CD14-positive monocyte (primary cell): Measurements from ENCODE around the gene SHROOM3. TPM values are rescaled to one million over a fixed set of nuclear protein-coding genes. Genes with fewer than 3 reads are reported as not detected.
"Not testable (repeated sequence)": the region's sequence is repeated elsewhere in the genome, so short reads cannot be mapped to it uniquely, and the experiment has no call there.

ENCODE experiments used
- DNase-seq, 3 donors: peaks; one replicate each; pipeline ENCODE4 v3.0.0-alpha.2; 2011 to 2022
- H2AFZ ChIP-seq: 2 replicates; pipeline ENCODE4 v1.6.0; 2012; ENCODE audit warnings: mild to moderate bottlenecking, low read depth, low read length, inconsistent platforms; ENCODE audit not compliant: insufficient read depth, poor library complexity, severe bottlenecking
- H3K27ac ChIP-seq, 2 donors: 1 replicate in 1 of 2; 2 replicates in 1 of 2; pipeline ENCODE4 v1.5.1; 2012 to 2013; ENCODE audit warnings: low read length in 2 of 2, control low read depth in 1 of 2, inconsistent platforms in 1 of 2, low read depth in 1 of 2, mild to moderate bottlenecking in 1 of 2
- H3K27me3 ChIP-seq, 2 donors: one replicate each; pipeline versions ENCODE4 v1.6.0 to v1.6.1; 2011 to 2013; ENCODE audit warnings: low read length in 2 of 2; ENCODE audit not compliant: control insufficient read depth in 2 of 2, insufficient read depth in 2 of 2
- H3K36me3 ChIP-seq, 2 donors: replicated peaks in 1 of 2; 1 replicate in 1 of 2; 2 replicates in 1 of 2; pipeline versions ENCODE4 v1.5.1 to v1.6.1; 2012 to 2013; ENCODE audit warnings: low read length in 2 of 2, control low read depth in 1 of 2, inconsistent platforms in 1 of 2, mild to moderate bottlenecking in 1 of 2; ENCODE audit not compliant: insufficient read depth in 2 of 2, control insufficient read depth in 1 of 2
- H3K4me1 ChIP-seq, 2 donors: 1 replicate in 1 of 2; 2 replicates in 1 of 2; pipeline versions ENCODE4 v1.5.1 to v1.6.1; 2012 to 2013; ENCODE audit warnings: low read length in 2 of 2, control low read depth in 1 of 2, inconsistent platforms in 1 of 2, mild to moderate bottlenecking in 1 of 2, moderate library complexity in 1 of 2; ENCODE audit not compliant: insufficient read depth in 2 of 2, control insufficient read depth in 1 of 2
- H3K4me2 ChIP-seq: replicated peaks from 2 replicates; pipeline ENCODE3; 2012; ENCODE audit warnings: low read length, moderate library complexity, mild to moderate bottlenecking; ENCODE audit not compliant: poor library complexity, severe bottlenecking; ENCODE audit errors: extremely low read depth
- H3K4me3 ChIP-seq, 3 experiments: fragments of 200-600 bp in 1 of 3; sonication (generic) in 1 of 3; replicated peaks in 1 of 3; 1 replicate in 2 of 3; 2 replicates in 1 of 3; pipeline ENCODE4 v1.5.1; 2011 to 2013; ENCODE audit warnings: low read length in 3 of 3, mild to moderate bottlenecking in 3 of 3, control low read depth in 2 of 3, low read depth in 2 of 3, inconsistent platforms in 1 of 3, moderate library complexity in 1 of 3
- H3K79me2 ChIP-seq: 2 replicates; pipeline ENCODE4 v1.6.0; 2012; ENCODE audit warnings: mild to moderate bottlenecking, control low read depth, inconsistent platforms, low read length, moderate library complexity; ENCODE audit not compliant: insufficient read depth
- H3K9ac ChIP-seq: 2 replicates; pipeline ENCODE4 v1.6.0; 2017; ENCODE audit warnings: low read length, mild to moderate bottlenecking; ENCODE audit not compliant: insufficient read depth, poor library complexity, severe bottlenecking
- H3K9me3 ChIP-seq, 2 donors: replicated peaks in 1 of 2; 1 replicate in 1 of 2; 2 replicates in 1 of 2; pipeline versions ENCODE4 v1.5.1 to v1.6.1; 2012 to 2013; ENCODE audit warnings: low read length in 2 of 2, control low read depth in 1 of 2; ENCODE audit not compliant: control insufficient read depth in 1 of 2, insufficient read depth in 1 of 2
- H4K20me1 ChIP-seq: 2 replicates; pipeline ENCODE4 v1.6.0; 2012; ENCODE audit warnings: mild to moderate bottlenecking, low read length, control low read depth, moderate library complexity; ENCODE audit not compliant: insufficient read depth
- H3K27ac Mint-ChIP-seq, 7 donors: one replicate each; pipeline ENCODE4 v1.8.0; 2020; ENCODE audit warnings: mild to moderate bottlenecking in 7 of 7, mixed read lengths in 7 of 7, moderate library complexity in 6 of 7, inconsistent platforms in 2 of 7
- H3K27me3 Mint-ChIP-seq, 3 donors: one replicate each; pipeline ENCODE4 v1.8.0; 2021 to 2022; ENCODE audit warnings: low read depth in 3 of 3, mild to moderate bottlenecking in 3 of 3, mixed read lengths in 3 of 3, moderate library complexity in 3 of 3, inconsistent platforms in 1 of 3
- H3K36me3 Mint-ChIP-seq, 2 donors: one replicate each; pipeline ENCODE4 v1.8.0; 2020; ENCODE audit warnings: mixed read lengths in 2 of 2, inconsistent platforms in 1 of 2, mild to moderate bottlenecking in 1 of 2
- H3K4me1 Mint-ChIP-seq: one replicate; pipeline ENCODE4 v1.8.0; 2020; ENCODE audit warnings: mild to moderate bottlenecking, mixed read lengths
- H3K4me3 Mint-ChIP-seq, 2 donors: one replicate each; pipeline ENCODE4 v1.8.0; 2020; ENCODE audit warnings: mild to moderate bottlenecking in 2 of 2, mixed read lengths in 2 of 2, moderate library complexity in 1 of 2
- H3K9me3 Mint-ChIP-seq, 7 donors: one replicate each; pipeline ENCODE4 v1.8.0; 2020 to 2022; ENCODE audit warnings: mixed read lengths in 7 of 7, mild to moderate bottlenecking in 6 of 7, moderate library complexity in 6 of 7, inconsistent platforms in 2 of 7
- WGBS: methylation state at CpG from one replicate; pipeline ENCODE4 v1.1.5; 2013; ENCODE audit warnings: missing lambda C conversion rate; ENCODE audit not compliant: insufficient coverage; 5-methylcytosine and 5-hydroxymethylcytosine counted together
- intact Hi-C, 2 donors: fragments of 100-400 bp; cut with micrococcal nuclease; formaldehyde crosslinking; loops; one replicate each; pipeline versions ENCODE4 v1.15.0 to v1.15.1; 2023
- polyA plus RNA-seq, 3 donors: library from polyadenylated mRNA; depleted of rRNA in 1 of 3; unstranded in 2 of 3; stranded (reverse) in 1 of 3; fragments of 300-500 nt in 2 of 3; fragments of >200 nt in 1 of 3; fragmentation: Illumina TruSeq in 2 of 3; gene quantifications; 1 replicate in 2 of 3; 2 replicates in 1 of 3; pipeline ENCODE4 v1.2.3, GENCODE V29; 2012 to 2021
- TF ChIP-seq, protein P1 (sequence below): fragments of 200-600 bp; IDR thresholded peaks from one replicate; pipeline ENCODE4 v1.8.0; 2022; ENCODE audit warnings: antibody characterized with exemption, mild to moderate bottlenecking

The SHROOM3 gene
- polyA plus RNA-seq, 3 donors, result not detected

DNA sequence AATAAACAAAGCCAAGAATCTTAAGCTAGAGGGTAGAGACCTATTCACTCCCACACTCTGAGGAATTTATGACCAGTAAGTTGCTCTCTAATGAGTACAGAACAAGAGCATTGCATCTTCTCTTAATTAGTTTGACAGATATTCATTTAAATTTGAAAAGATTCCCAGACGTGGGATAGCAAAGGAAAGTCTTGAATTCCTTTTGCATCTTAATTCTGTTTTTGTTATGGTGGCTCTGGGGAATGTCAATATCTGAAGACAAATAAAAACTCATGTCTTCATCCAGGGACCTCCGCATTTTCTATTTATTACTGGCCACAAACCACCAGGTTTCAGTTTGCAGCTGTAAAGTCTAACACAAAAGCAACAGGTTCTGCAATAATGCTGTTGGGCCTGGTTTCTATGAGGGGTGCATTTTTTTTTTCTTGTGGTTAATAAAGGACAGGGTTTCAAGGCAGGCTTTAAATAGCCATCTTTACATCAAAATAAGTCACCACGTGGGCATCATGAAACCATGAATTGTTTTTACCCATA, 172.3 kb downstream of the SHROOM3 start:
- Histone ChIP-seq H3K4me3 (no peak overlapping the region), H3K27ac (no peak overlapping the region)

DNA sequence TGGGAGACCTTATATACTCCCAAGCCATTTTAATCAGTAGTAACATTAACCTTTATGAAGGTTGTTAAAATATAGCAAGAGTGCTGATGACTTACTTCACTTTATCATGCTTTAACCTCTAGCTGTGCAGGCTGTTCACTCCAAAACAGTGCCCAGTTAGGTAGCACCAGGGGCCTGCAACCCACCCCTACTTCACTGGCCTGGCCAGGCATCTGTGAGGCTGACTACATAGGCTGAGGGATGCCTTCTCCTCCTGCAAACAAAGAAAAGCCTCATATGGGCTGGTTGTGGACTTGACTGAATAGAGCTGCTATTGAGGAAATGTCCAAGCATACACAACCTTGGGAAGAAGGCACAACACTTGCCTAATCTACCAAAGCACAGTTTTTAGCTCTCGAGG, 172.8 kb downstream of the SHROOM3 start:
- no peak overlapping the region for H3K4me2 ChIP-seq
- H3K27ac ChIP-seq, result no peak overlapping the region
- H2AFZ ChIP-seq, result no peak overlapping the region
- no peak overlapping the region for H3K4me3 Mint-ChIP-seq
- TF ChIP-seq, protein P1, sequence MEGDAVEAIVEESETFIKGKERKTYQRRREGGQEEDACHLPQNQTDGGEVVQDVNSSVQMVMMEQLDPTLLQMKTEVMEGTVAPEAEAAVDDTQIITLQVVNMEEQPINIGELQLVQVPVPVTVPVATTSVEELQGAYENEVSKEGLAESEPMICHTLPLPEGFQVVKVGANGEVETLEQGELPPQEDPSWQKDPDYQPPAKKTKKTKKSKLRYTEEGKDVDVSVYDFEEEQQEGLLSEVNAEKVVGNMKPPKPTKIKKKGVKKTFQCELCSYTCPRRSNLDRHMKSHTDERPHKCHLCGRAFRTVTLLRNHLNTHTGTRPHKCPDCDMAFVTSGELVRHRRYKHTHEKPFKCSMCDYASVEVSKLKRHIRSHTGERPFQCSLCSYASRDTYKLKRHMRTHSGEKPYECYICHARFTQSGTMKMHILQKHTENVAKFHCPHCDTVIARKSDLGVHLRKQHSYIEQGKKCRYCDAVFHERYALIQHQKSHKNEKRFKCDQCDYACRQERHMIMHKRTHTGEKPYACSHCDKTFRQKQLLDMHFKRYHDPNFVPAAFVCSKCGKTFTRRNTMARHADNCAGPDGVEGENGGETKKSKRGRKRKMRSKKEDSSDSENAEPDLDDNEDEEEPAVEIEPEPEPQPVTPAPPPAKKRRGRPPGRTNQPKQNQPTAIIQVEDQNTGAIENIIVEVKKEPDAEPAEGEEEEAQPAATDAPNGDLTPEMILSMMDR, result no peak
- WGBS, result 87% methylated on average over 1 of the region's 1 CpG
- no peak overlapping the region for H3K4me3 ChIP-seq
- H3K9me3 ChIP-seq, result no peaks in the 10 kb centered on the region
- no peak for DNase-seq
- H3K27ac Mint-ChIP-seq, result no peak overlapping the region
- H3K36me3 Mint-ChIP-seq, result no peaks in the 10 kb centered on the region
- no peak overlapping the region for H3K9ac ChIP-seq
- H3K79me2 ChIP-seq, result no peaks in the 10 kb centered on the region
- peaks cover 0 to 2% (median 2%) of the 10 kb centered on the region in 3 donors for H3K27me3 Mint-ChIP-seq
- H4K20me1 ChIP-seq, result no peaks in the 10 kb centered on the region
- H3K4me1 ChIP-seq, result no peaks in the 10 kb centered on the region
- no peaks in the 10 kb centered on the region for H3K36me3 ChIP-seq
- H3K27me3 ChIP-seq, result no peaks in the 10 kb centered on the region
- intact Hi-C loops, result no loop called here
- no peaks in the 10 kb centered on the region for H3K9me3 Mint-ChIP-seq
- H3K4me1 Mint-ChIP-seq, result no peaks in the 10 kb centered on the region

More for the DNA sequence above, 172.3 kb downstream of the SHROOM3 start:
- H3K27me3 Mint-ChIP-seq, result peaks cover 0 to 2% (median 2%) of the 10 kb centered on the region in 3 donors
- no peaks in the 10 kb centered on the region for H3K36me3 Mint-ChIP-seq
- Histone ChIP-seq H3K4me2 (no peak overlapping the region), H3K36me3 (no peaks in the 10 kb centered on the region), H3K79me2 (no peaks in the 10 kb centered on the region), H4K20me1 (no peaks in the 10 kb centered on the region), H2AFZ (no peak overlapping the region), H3K4me1 (no peaks in the 10 kb centered on the region), H3K9me3 (no peaks in the 10 kb centered on the region), H3K27me3 (no peaks in the 10 kb centered on the region), H3K9ac (no peak overlapping the region)
- intact Hi-C loops, result no loop called here
- no peaks in the 10 kb centered on the region for H3K4me1 Mint-ChIP-seq
- TF ChIP-seq, protein P1, result no peak
- no peaks in the 10 kb centered on the region for H3K9me3 Mint-ChIP-seq
- no CpG with 5 or more reads among the region's 3 CpGs for WGBS
- H3K27ac Mint-ChIP-seq, result no peak overlapping the region
- H3K4me3 Mint-ChIP-seq, result no peak overlapping the region
- DNase-seq, result no peak

DNA sequence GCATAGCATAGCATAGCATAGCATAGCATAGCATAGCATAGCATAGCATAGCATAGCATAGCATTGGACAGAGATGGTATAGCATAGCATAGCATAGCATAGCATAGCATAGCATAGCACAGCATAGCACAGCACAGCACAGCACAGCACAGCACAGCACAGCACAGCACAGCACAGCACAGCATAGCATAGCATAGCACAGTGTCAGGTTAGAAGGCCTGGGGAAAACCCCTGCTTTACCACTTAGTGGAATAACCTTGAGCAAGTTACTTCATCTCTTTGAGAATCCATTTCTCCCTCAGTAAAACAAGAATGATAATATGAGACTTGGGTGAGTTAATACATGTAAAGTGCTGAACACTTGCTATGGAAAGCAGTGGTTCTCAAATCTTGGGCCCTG, 173.5 kb downstream of the SHROOM3 start:
- H4K20me1 ChIP-seq, H3K4me1 ChIP-seq, intact Hi-C loops, DNase-seq, H3K4me3 Mint-ChIP-seq, H3K9ac ChIP-seq, H3K9me3 Mint-ChIP-seq, H3K4me1 Mint-ChIP-seq, H3K27ac ChIP-seq, H3K4me2 ChIP-seq, H3K4me3 ChIP-seq, H3K27me3 Mint-ChIP-seq, H3K36me3 Mint-ChIP-seq, H3K27ac Mint-ChIP-seq, H3K27me3 ChIP-seq, H3K9me3 ChIP-seq, H3K79me2 ChIP-seq, H3K36me3 ChIP-seq, H2AFZ ChIP-seq: not testable (repeated sequence)
